ENCODE results near the gene MRAS.

DNA sequence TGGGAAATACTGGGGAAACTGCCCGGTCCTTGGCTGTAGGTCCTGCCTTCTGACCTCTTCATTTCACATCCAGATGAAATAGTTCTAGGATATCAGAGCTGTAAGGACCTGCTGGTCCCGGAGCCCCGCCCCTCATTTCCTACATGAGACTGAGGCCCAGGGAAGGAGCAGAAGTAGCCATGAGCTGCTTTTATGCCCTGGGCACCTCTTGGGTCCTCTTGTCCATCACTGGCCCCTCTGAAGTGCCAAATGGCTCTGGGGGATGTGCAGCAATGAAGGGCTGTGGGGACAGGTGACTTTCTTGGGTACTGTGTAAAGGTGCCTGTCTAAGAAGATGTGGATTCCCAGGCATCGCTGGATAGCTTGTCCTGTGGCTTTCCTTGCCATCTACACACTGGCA is 45.8 kb downstream of the MRAS start:
- TF ChIP-seq, protein P1, sequence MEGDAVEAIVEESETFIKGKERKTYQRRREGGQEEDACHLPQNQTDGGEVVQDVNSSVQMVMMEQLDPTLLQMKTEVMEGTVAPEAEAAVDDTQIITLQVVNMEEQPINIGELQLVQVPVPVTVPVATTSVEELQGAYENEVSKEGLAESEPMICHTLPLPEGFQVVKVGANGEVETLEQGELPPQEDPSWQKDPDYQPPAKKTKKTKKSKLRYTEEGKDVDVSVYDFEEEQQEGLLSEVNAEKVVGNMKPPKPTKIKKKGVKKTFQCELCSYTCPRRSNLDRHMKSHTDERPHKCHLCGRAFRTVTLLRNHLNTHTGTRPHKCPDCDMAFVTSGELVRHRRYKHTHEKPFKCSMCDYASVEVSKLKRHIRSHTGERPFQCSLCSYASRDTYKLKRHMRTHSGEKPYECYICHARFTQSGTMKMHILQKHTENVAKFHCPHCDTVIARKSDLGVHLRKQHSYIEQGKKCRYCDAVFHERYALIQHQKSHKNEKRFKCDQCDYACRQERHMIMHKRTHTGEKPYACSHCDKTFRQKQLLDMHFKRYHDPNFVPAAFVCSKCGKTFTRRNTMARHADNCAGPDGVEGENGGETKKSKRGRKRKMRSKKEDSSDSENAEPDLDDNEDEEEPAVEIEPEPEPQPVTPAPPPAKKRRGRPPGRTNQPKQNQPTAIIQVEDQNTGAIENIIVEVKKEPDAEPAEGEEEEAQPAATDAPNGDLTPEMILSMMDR (conservative IDR thresholded peaks at IDR 0.05), result no peak
- no peak for TF ChIP-seq EZH2 (IDR thresholded peaks at IDR 0.05; ENCODE audit: low read depth)
